Thyroid gland (tissue), 4 donors: ENCODE data around the gene FGGY. TPM values are rescaled to one million over a fixed set of nuclear protein-coding genes. Genes with fewer than 3 reads are reported as not detected.

Experiments used
- DNase-seq, 2 donors: peaks; one replicate each; pipeline ENCODE4 v3.0.0-alpha.2; 2019
- H3K27ac ChIP-seq, 3 donors: fragments of 200-600 bp; sonication (generic); 1 replicate in 2 of 3; 2 replicates in 1 of 3; pipeline ENCODE4 v1.5.1; 2016 to 2019; ENCODE audit warnings: mild to moderate bottlenecking in 1 of 3, moderate library complexity in 1 of 3
- H3K27me3 ChIP-seq: fragments of 200-600 bp; sonication (generic); one replicate; pipeline ENCODE4 v1.5.1; 2019
- H3K36me3 ChIP-seq, 2 donors: fragments of 200-600 bp; sonication (generic); one replicate each; pipeline ENCODE4 v1.5.1; 2016 to 2019
- H3K4me1 ChIP-seq, 2 donors: fragments of 200-600 bp; sonication (generic); one replicate each; pipeline ENCODE4 v1.5.1; 2017 to 2019
- H3K4me3 ChIP-seq, 3 donors: fragments of 200-600 bp; sonication (generic); replicated peaks in 1 of 3; 1 replicate in 2 of 3; 2 replicates in 1 of 3; pipeline ENCODE4 v1.5.1; 2016; ENCODE audit warnings: mild to moderate bottlenecking in 1 of 3
- H3K9me3 ChIP-seq: fragments of 200-600 bp; sonication (generic); one replicate; pipeline ENCODE4 v1.5.1; 2017
- POLR2A ChIP-seq, 2 donors: fragments of 450-650 bp; IDR thresholded peaks; one replicate each; pipeline ENCODE4 v1.6.1; 2017; ENCODE audit warnings: antibody characterized with exemption in 2 of 2, mild to moderate bottlenecking in 2 of 2, moderate library complexity in 1 of 2
- WGBS, 2 donors: methylation state at CpG; one replicate each; pipeline ENCODE4 v1.1.5; 2017; 5-methylcytosine and 5-hydroxymethylcytosine counted together
- intact Hi-C: fragments of 100-400 bp; cut with DNase I; formaldehyde crosslinking; loops from one replicate; pipeline ENCODE4 v1.15.1; 2023
- total RNA-seq, 4 donors: library from RNA; depleted of rRNA; stranded (reverse); fragments of >200 nt; gene quantifications; one replicate each; pipeline ENCODE4 v1.2.3, GENCODE V29; 2016
- TF ChIP-seq, protein P1 (sequence below), 6 experiments: fragments of 200-600 bp in 3 of 6; fragments of 450-650 bp in 3 of 6; sonication (generic) in 3 of 6; IDR thresholded peaks; one replicate each; pipeline ENCODE4 v1.5.1; 2016 to 2019; ENCODE audit warnings: antibody characterized with exemption in 6 of 6, mild to moderate bottlenecking in 2 of 6, inconsistent platforms in 1 of 6, moderate library complexity in 1 of 6

Gene FGGY
- total RNA-seq, 4 donors from 2014 or later = 24.6 to 46.1 (median 36.4) TPM

DNA sequence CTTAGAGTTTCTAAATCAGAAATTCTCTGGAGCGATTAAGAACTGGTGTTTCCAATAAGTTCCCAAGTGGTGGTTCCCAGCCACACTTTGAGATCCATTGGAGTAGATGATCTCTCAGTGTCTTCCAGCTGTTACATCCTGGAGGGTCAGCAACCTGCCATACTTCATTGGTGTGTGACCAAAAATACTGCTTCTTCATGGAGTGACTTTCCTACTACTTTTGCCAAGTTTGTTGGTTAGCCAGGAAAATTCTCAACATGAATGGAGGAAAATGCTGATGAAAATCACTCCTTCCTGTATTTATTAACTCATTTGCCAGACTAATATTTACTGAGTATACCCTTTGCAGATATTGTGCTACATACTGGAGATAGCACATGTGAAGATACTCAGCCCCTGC, 186.1 kb downstream of the FGGY start:
- H3K27me3 ChIP-seq = no peaks in the 10 kb centered on the region
- H3K27ac ChIP-seq = no peak overlapping the region
- no peak for TF ChIP-seq POLR2A (IDR thresholded peaks at IDR 0.05)
- TF ChIP-seq, protein P1, sequence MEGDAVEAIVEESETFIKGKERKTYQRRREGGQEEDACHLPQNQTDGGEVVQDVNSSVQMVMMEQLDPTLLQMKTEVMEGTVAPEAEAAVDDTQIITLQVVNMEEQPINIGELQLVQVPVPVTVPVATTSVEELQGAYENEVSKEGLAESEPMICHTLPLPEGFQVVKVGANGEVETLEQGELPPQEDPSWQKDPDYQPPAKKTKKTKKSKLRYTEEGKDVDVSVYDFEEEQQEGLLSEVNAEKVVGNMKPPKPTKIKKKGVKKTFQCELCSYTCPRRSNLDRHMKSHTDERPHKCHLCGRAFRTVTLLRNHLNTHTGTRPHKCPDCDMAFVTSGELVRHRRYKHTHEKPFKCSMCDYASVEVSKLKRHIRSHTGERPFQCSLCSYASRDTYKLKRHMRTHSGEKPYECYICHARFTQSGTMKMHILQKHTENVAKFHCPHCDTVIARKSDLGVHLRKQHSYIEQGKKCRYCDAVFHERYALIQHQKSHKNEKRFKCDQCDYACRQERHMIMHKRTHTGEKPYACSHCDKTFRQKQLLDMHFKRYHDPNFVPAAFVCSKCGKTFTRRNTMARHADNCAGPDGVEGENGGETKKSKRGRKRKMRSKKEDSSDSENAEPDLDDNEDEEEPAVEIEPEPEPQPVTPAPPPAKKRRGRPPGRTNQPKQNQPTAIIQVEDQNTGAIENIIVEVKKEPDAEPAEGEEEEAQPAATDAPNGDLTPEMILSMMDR (IDR thresholded peaks at IDR 0.05) = no peak
- WGBS, 2 donors = 100% methylated on average over 1 of the region's 1 CpG
- H3K9me3 ChIP-seq = no peaks in the 10 kb centered on the region
- no peak overlapping the region for H3K4me3 ChIP-seq
- intact Hi-C loops = no loop called here
- no peaks in the 10 kb centered on the region for H3K36me3 ChIP-seq
- no peak for DNase-seq
- peaks cover 0 to 3% of the 10 kb centered on the region in 2 donors for H3K4me1 ChIP-seq

DNA sequence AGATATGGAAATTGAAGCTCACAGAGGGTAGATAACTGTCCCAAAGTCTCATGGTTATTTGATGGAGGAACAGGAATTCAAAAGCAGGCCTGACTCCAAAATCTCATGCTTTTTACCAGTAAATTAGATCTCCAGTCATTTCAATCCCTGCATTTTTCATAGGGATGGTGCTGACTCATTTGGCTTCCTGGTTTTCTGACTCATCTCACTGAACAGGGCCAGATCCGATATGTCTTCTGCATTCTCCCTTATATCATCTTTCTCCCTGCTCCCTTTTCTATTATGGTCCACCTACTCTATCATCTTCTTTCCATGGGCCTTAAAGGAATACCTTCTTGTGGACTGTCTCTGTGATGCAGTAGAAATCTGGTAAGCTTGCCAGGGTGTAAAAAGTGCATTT, 187.2 kb downstream of the FGGY start:
- H3K36me3 ChIP-seq = no peaks in the 10 kb centered on the region
- WGBS, 2 donors = 49 to 68% methylated on average over 1 of the region's 1 CpG
- no peaks in the 10 kb centered on the region for H3K9me3 ChIP-seq
- H3K27me3 ChIP-seq = no peaks in the 10 kb centered on the region
- intact Hi-C loops = no loop called here
- TF ChIP-seq, protein P1 (IDR thresholded peaks at IDR 0.05) = no peak
- no peak for TF ChIP-seq POLR2A (IDR thresholded peaks at IDR 0.05)
- no peak overlapping the region for H3K4me3 ChIP-seq
- no peak for DNase-seq
- peaks cover 0 to 3% of the 10 kb centered on the region in 2 donors for H3K4me1 ChIP-seq
- H3K27ac ChIP-seq = no peak overlapping the region

DNA sequence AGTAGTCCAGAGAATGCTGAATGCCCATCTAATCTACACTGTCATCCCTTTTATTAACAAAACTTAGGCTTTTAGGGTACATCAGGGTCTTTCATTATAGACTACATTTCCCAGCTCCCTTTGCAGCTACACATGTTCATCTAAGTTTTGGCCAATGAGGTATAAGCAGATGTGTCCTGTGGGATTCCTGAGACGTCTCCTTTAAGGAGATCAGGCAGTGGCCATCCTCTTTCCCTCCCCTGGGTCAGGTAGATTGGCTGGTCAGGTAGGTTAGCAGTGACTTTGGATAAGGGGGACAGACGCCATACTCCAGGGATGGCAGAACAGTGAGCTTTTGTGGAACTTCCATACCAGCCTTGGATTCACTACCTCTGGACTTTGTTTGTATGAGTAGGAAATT, 188.3 kb downstream of the FGGY start:
- H3K4me3 ChIP-seq = no peak overlapping the region
- no peaks in the 10 kb centered on the region for H3K36me3 ChIP-seq
- TF ChIP-seq POLR2A (IDR thresholded peaks at IDR 0.05) = no peak
- TF ChIP-seq, protein P1 (IDR thresholded peaks at IDR 0.05) = no peak
- H3K27ac ChIP-seq = no peak overlapping the region
- no peaks in the 10 kb centered on the region for H3K27me3 ChIP-seq
- WGBS, 2 donors = 92 to 96% methylated on average over 2 of the region's 2 CpGs
- H3K9me3 ChIP-seq = no peaks in the 10 kb centered on the region
- H3K4me1 ChIP-seq = peaks cover 0 to 3% of the 10 kb centered on the region in 2 donors
- DNase-seq = no peak
- intact Hi-C loops = no loop called here

DNA sequence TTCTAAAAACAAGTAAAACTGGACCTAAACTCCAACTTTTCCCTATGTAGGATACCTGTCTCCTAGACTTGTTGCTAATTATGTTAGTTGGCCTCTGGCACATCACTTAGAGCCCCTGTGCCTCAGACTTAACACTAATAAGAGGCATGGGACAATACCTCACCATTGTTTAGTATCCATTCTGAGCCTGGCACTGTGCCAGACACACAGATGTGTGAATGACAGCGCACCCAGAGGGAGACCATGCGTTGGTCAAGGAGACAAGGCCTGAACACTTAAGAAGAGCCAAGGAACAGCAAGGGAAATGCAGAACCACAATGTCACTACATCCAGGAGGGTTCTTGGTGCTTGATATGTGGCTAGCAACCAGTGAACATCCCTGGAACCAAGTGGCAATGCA, 189.1 kb downstream of the FGGY start:
- DNase-seq = no peak
- whole genome bisulfite sequencing, 2 donors = 83 to 91% methylated on average over 2 of the region's 2 CpGs
- Histone ChIP-seq H3K27ac (no peak overlapping the region), H3K4me3 (no peak overlapping the region), H3K27me3 (no peaks in the 10 kb centered on the region), H3K9me3 (no peaks in the 10 kb centered on the region), H3K4me1 (peaks cover 0 to 3% of the 10 kb centered on the region in 2 donors), H3K36me3 (no peaks in the 10 kb centered on the region)
- intact Hi-C loops = no loop called here
- TF ChIP-seq POLR2A (IDR thresholded peaks at IDR 0.05) = no peak
- TF ChIP-seq, protein P1 (IDR thresholded peaks at IDR 0.05) = no peak

DNA sequence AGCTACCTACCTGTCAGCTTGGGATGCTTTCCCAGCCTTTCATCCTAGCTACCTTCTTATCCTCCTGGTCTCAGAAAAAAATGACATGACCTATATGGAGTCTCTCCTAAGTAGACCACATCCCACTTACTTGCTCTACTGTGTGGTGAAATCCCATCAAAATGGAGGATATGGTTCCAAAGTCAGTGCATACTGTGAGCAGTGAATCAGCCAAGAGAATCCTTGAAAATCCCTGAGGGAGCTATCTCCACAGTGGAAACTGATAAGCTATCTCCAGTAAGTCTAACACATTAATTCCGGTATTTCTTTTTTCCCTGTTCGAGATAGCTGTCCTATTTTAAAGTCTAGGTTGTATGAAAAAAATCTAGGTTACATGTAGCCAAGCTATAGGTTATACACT, 189.7 kb downstream of the FGGY start:
- 78 to 94% methylated on average over 2 of the region's 2 CpGs for WGBS, 2 donors
- peaks cover 0 to 3% of the 10 kb centered on the region in 2 donors for H3K4me1 ChIP-seq
- no peak for DNase-seq
- intact Hi-C loops = no loop called here
- no peak for TF ChIP-seq POLR2A (IDR thresholded peaks at IDR 0.05)
- TF ChIP-seq, protein P1 (IDR thresholded peaks at IDR 0.05) = no peak
- no peaks in the 10 kb centered on the region for H3K9me3 ChIP-seq
- no peaks in the 10 kb centered on the region for H3K27me3 ChIP-seq
- H3K4me3 ChIP-seq = no peak overlapping the region
- no peaks in the 10 kb centered on the region for H3K36me3 ChIP-seq
- H3K27ac ChIP-seq = no peak overlapping the region
